HCT116 (cell line): Measurements from ENCODE around the gene OR4P4. TPM values are rescaled to one million over a fixed set of nuclear protein-coding genes. Genes with fewer than 3 reads are reported as not detected.

ENCODE experiments used
- ATAC-seq: fragments of 200-7000 bp; cut with Tn5 transposase; 2 replicates; pipeline ENCODE4 v1.9.1; 2020; ENCODE audit warnings: mild to moderate bottlenecking, moderate library complexity
- BruUV-seq: library from RNA; stranded (reverse); fragments of 400-500 nt; replicated peaks from 2 replicates; lab custom pipeline; 2021; lab: Mats Ljungman, UMichigan
- CTCF ChIA-PET: fragments of 300-600 bp; sonication (Branson Sonifier 250); formaldehyde crosslinking; loops from one replicate; lab custom pipeline; 2021; ENCODE audit warnings: antibody characterized with exemption; lab: Charles Lee
- POLR2A ChIA-PET: fragments of 300-600, 350-600 bp; sonication (Branson Sonifier 250); formaldehyde crosslinking; loops from one replicate; lab custom pipeline; 2021; ENCODE audit warnings: antibody characterized with exemption; lab: Charles Lee
- RAD21 ChIA-PET, 2 experiments: fragments of 300-600 bp; sonication (Branson Sonifier 250); formaldehyde crosslinking; loops; one replicate each; lab custom pipeline; 2023; ENCODE audit warnings: low total read pairs in 2 of 2; ENCODE audit not compliant: uncharacterized antibody in 2 of 2, unreplicated experiment in 2 of 2, low non-redundant PET in 1 of 2; lab: Charles Lee
- DNase-seq: peaks from one replicate; pipeline ENCODE4 v3.0.0-alpha.2; 2010; ENCODE audit warnings: low read depth, low spot score
- H2AFZ ChIP-seq: fragments of 200-600 bp; shearing (Covaris generic), sonication (generic); 2 replicates; pipeline ENCODE4 v1.6.1; 2017; ENCODE audit warnings: low read depth, mixed run types, mixed read lengths, antibody characterized with exemption, low read length; ENCODE audit not compliant: poor library complexity, severe bottlenecking
- H3K27ac ChIP-seq: 2 replicates; pipeline ENCODE4 v1.5.1; 2012; ENCODE audit warnings: low read depth, low read length
- H3K27me3 ChIP-seq: fragments of 200-600 bp; sonication (generic); 2 replicates; pipeline ENCODE4 v1.6.1; 2016; ENCODE audit warnings: mixed run types, low read length, mixed read lengths; ENCODE audit not compliant: insufficient read depth
- H3K36me3 ChIP-seq, 2 experiments: fragments of 200-500 bp in 1 of 2; fragments of 200-600 bp in 1 of 2; sonication (Bioruptor generic) in 1 of 2; sonication (generic) in 1 of 2; 2 replicates each; pipeline versions ENCODE4 v1.5.1 to v1.6.1; 2014 to 2016; ENCODE audit warnings: low read length in 2 of 2, inconsistent platforms in 1 of 2, mixed read lengths in 1 of 2, mixed run types in 1 of 2; ENCODE audit not compliant: insufficient read depth in 2 of 2, control insufficient read depth in 1 of 2
- H3K4me1 ChIP-seq, 2 experiments: fragments of 200-600 bp in 1 of 2; sonication (generic) in 1 of 2; 2 replicates each; pipeline versions ENCODE4 v1.5.1 to v1.6.1; 2012 to 2017; ENCODE audit warnings: low read length in 2 of 2, inconsistent platforms in 1 of 2, mild to moderate bottlenecking in 1 of 2, mixed read lengths in 1 of 2, mixed run types in 1 of 2, moderate library complexity in 1 of 2; ENCODE audit not compliant: insufficient read depth in 2 of 2, control insufficient read depth in 1 of 2
- H3K4me2 ChIP-seq: fragments of 200-600 bp; sonication (generic); 2 replicates; pipeline ENCODE4 v1.6.1; 2017; ENCODE audit warnings: mixed run types, low read length, mixed read lengths
- H3K4me3 ChIP-seq, 2 experiments: fragments of 200-600 bp in 1 of 2; sonication (generic) in 1 of 2; replicated peaks in 1 of 2; 2 replicates each; pipeline ENCODE4 v1.5.1; 2011 to 2016; ENCODE audit warnings: low read length in 2 of 2, control low read depth in 1 of 2, low read depth in 1 of 2, mild to moderate bottlenecking in 1 of 2, mixed read lengths in 1 of 2, mixed run types in 1 of 2
- H3K79me2 ChIP-seq: fragments of 200-600 bp; sonication (generic); 2 replicates; pipeline ENCODE4 v1.6.1; 2017; ENCODE audit warnings: mild to moderate bottlenecking, mixed run types, low read length, moderate library complexity, mixed read lengths; ENCODE audit not compliant: insufficient read depth
- H3K9ac ChIP-seq: fragments of 200-600 bp; sonication (generic); 2 replicates; pipeline ENCODE4 v1.6.1; 2016; ENCODE audit warnings: low read length, mixed read lengths
- H3K9me2 ChIP-seq: fragments of 200-600 bp; sonication (generic), shearing (Covaris generic); 2 replicates; pipeline ENCODE4 v1.6.1; 2017; ENCODE audit warnings: mixed run types, mild to moderate bottlenecking, moderate library complexity; ENCODE audit not compliant: insufficient read depth
- H3K9me3 ChIP-seq, 2 experiments: fragments of 200-500 bp in 1 of 2; fragments of 200-600 bp in 1 of 2; sonication (Bioruptor generic) in 1 of 2; sonication (generic) in 1 of 2; 2 replicates each; pipeline ENCODE4 v1.6.1; 2014 to 2017; ENCODE audit warnings: low read length in 2 of 2, mixed read lengths in 2 of 2, inconsistent platforms in 1 of 2, low read depth in 1 of 2, mild to moderate bottlenecking in 1 of 2, mixed run types in 1 of 2, moderate library complexity in 1 of 2; ENCODE audit not compliant: control insufficient read depth in 1 of 2, insufficient read depth in 1 of 2
- H4K20me1 ChIP-seq: fragments of 200-600 bp; sonication (generic), shearing (Covaris generic); 2 replicates; pipeline ENCODE4 v1.6.1; 2017; ENCODE audit warnings: mixed run types, mild to moderate bottlenecking, moderate library complexity; ENCODE audit not compliant: insufficient read depth
- ELF1 ChIP-seq: IDR thresholded peaks from 2 replicates; pipeline ENCODE4 v1.6.1; 2012; ENCODE audit warnings: low read depth, borderline replicate concordance
- EZH2 ChIP-seq: fragments of 200-600 bp; sonication (generic); IDR thresholded peaks from 2 replicates; pipeline ENCODE4 v1.6.1; 2017; ENCODE audit warnings: antibody characterized with exemption, mixed run types
- POLR2AphosphoS5 ChIP-seq: IDR thresholded peaks from 2 replicates; pipeline ENCODE4 v1.6.1; 2011; ENCODE audit warnings: mild to moderate bottlenecking, low read depth, low read length, moderate library complexity
- YY1 ChIP-seq: IDR thresholded peaks from 2 replicates; pipeline ENCODE4 v1.6.1; 2011; ENCODE audit warnings: low read length, low read depth, moderate library complexity, mild to moderate bottlenecking; ENCODE audit not compliant: insufficient replicate concordance; ENCODE audit errors: extremely low read depth
- ZNF274 ChIP-seq: fragments of 200-500 bp; sonication (Bioruptor generic); IDR thresholded peaks from 2 replicates; pipeline ENCODE4 v1.6.1; 2014; ENCODE audit warnings: mild to moderate bottlenecking, low read depth, low read length, inconsistent platforms
- intact Hi-C: fragments of 100-400 bp; cut with micrococcal nuclease; formaldehyde crosslinking; loops from 2 replicates; pipeline ENCODE4 v1.10.0; 2022
- total RNA-seq: library from RNA; stranded (reverse); gene quantifications from one replicate; pipeline ENCODE4 v1.2.1, GENCODE V29; 2021; ENCODE audit not compliant: unreplicated experiment
- TF ChIP-seq, protein P1 (sequence below), 3 experiments: fragments of 200-600 bp in 1 of 3; sonication (generic) in 1 of 3; IDR thresholded peaks in 2 of 3; conservative IDR thresholded peaks in 1 of 3; 2 replicates each; pipeline ENCODE4 v1.5.1; 2012 to 2017; ENCODE audit warnings: low read depth in 2 of 3, low read length in 2 of 3, antibody characterized with exemption in 1 of 3, borderline replicate concordance in 1 of 3, control low read depth in 1 of 3, mild to moderate bottlenecking in 1 of 3, mixed read lengths in 1 of 3, mixed run types in 1 of 3, moderate library complexity in 1 of 3; ENCODE audit not compliant: insufficient read depth in 1 of 3
- TF ChIP-seq, protein P2 (sequence below): IDR thresholded peaks from 2 replicates; pipeline ENCODE4 v1.6.1; 2012
- TF ChIP-seq, protein P3 (sequence below): IDR thresholded peaks from 2 replicates; pipeline ENCODE4 v1.6.1; 2012

OR4P4 gene
- total RNA-seq, 1 experiment from 2014 or later: not detected

DNA sequence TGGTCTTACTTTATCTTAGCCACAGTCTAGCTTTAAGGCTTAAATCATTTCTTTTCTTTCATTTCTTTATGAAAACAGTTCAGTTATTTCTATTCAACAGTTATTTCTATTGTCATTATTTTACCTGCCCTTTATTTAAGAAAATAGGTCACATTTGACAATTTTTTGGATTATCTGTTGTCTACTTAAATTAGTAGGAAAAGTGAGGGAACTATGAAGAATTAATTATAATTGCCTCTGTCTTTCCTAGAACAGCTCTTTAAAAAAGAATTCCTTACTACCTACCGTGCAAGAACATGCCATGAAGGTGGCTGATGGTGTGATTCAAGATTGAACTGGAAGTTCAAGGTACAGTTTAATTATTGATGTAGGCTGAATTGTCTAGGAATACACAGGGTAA, 27.0 kb downstream of the OR4P4 start, which contains the start of gene OR4C6:
OR4C6 (plus strand) TSS at position 301 of the 400 bp plus-strand sequence. CDS start 2,966 bp downstream, outside the sequence.
- H3K9me2 ChIP-seq: no peaks in the 10 kb centered on the region
- ChIA-PET RAD21 (no interaction called here), CTCF (no interaction called here), POLR2A (no interaction called here)
- DNase-seq (no peak), ATAC-seq (no peak)
- H3K9ac ChIP-seq: no peak within 1 kb of the TSS
- no peak within 1 kb of the TSS for H3K4me3 ChIP-seq
- H2AFZ ChIP-seq: no peak within 1 kb of the TSS
- no peaks in the 10 kb centered on the region for H3K79me2 ChIP-seq
- TF ChIP-seq, protein P1, sequence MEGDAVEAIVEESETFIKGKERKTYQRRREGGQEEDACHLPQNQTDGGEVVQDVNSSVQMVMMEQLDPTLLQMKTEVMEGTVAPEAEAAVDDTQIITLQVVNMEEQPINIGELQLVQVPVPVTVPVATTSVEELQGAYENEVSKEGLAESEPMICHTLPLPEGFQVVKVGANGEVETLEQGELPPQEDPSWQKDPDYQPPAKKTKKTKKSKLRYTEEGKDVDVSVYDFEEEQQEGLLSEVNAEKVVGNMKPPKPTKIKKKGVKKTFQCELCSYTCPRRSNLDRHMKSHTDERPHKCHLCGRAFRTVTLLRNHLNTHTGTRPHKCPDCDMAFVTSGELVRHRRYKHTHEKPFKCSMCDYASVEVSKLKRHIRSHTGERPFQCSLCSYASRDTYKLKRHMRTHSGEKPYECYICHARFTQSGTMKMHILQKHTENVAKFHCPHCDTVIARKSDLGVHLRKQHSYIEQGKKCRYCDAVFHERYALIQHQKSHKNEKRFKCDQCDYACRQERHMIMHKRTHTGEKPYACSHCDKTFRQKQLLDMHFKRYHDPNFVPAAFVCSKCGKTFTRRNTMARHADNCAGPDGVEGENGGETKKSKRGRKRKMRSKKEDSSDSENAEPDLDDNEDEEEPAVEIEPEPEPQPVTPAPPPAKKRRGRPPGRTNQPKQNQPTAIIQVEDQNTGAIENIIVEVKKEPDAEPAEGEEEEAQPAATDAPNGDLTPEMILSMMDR (IDR thresholded peaks at IDR 0.05 in 2 of 3, conservative IDR thresholded peaks at IDR 0.05 in 1 of 3; ENCODE audit: borderline replicate concordance in 1 of 3, insufficient read depth in 1 of 3, low read depth in 2 of 3, low read length in 2 of 3): no peak
- TF ChIP-seq ZNF274 (no peak), ELF1 (no peak), EZH2 (no peak), YY1 (no peak), POLR2AphosphoS5 (no peak)
- TF ChIP-seq, protein P2, sequence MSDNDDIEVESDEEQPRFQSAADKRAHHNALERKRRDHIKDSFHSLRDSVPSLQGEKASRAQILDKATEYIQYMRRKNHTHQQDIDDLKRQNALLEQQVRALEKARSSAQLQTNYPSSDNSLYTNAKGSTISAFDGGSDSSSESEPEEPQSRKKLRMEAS: no peak
- no TSS peak for BruUV-seq
- H3K27ac ChIP-seq: no peak within 1 kb of the TSS
- H3K4me2 ChIP-seq: no peak within 1 kb of the TSS
- peaks cover 6 to 14% of the 10 kb centered on the region in 2 experiments; a peak in 2 of 4 replicates for H3K9me3 ChIP-seq
- intact Hi-C loops: no loop called here
- no peaks in the 10 kb centered on the region for H3K4me1 ChIP-seq
- H3K36me3 ChIP-seq: no peaks in the 10 kb centered on the region
- H3K27me3 ChIP-seq: no peaks in the 10 kb centered on the region
- no peaks in the 10 kb centered on the region for H4K20me1 ChIP-seq

DNA sequence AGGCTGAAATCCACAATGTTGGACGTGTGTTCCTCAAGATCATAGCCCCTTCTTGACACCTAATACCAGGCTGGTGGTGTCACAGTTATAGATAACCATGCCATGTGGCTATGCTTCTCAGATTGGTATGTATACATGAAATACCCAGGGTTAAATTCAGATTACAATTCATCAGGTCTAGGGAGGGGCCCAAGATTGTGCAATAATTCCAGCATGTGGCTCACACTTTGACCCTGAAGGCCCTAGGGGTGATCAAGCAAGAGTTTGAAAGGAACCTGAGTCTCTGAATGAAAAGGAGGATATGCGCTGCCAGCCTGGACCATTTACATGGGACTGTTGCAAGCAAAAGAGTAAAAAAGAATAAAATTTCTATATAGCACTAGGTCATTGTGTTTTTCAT, 34.5 kb downstream of the OR4P4 start:
- H3K9ac ChIP-seq: no peak overlapping the region
- DNase-seq (no peak), ATAC-seq (no peak)
- no peaks in the 10 kb centered on the region for H3K36me3 ChIP-seq
- H4K20me1 ChIP-seq: no peaks in the 10 kb centered on the region
- TF ChIP-seq, protein P3, sequence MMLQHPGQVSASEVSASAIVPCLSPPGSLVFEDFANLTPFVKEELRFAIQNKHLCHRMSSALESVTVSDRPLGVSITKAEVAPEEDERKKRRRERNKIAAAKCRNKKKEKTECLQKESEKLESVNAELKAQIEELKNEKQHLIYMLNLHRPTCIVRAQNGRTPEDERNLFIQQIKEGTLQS: no peak
- TF ChIP-seq ELF1: no peak
- H3K9me3 ChIP-seq: peaks cover 12% of the 10 kb centered on the region in 2 experiments; a peak in 2 of 4 replicates
- intact Hi-C loops: no loop called here
- no peaks in the 10 kb centered on the region for H3K79me2 ChIP-seq
- H3K27me3 ChIP-seq: no peaks in the 10 kb centered on the region
- no peaks in the 10 kb centered on the region for H3K9me2 ChIP-seq
- H2AFZ ChIP-seq: no peak overlapping the region
- POLR2A ChIA-PET: no interaction called here
- H3K4me2 ChIP-seq: no peak overlapping the region
- RAD21 ChIA-PET: no interaction called here
- no TSS peak for BruUV-seq
- no peaks in the 10 kb centered on the region for H3K4me1 ChIP-seq
- no peak overlapping the region for H3K4me3 ChIP-seq
- CTCF ChIA-PET: no interaction called here
- H3K27ac ChIP-seq: no peak overlapping the region
